Stimulated activated CD4-positive, alpha-beta T cell treated with anti-CD3 and anti-CD28 coated beads, Interleukin-12 subunit alpha, Interleukin-12 subunit beta, amount 100 ng/mL, for 48 hours (primary cell): ENCODE results near the gene SLC26A5.
"Not testable (repeated sequence)": the region's sequence is repeated elsewhere in the genome, so short reads cannot be mapped to it uniquely, and the experiment has no call there.

Source experiments
- DNase-seq, 3 donors: peaks; one replicate each; pipeline ENCODE4 v3.0.0-alpha.2; 2020; ENCODE audit warnings: low read depth in 2 of 3, low spot score in 1 of 3

SLC26A5 gene, protein sequence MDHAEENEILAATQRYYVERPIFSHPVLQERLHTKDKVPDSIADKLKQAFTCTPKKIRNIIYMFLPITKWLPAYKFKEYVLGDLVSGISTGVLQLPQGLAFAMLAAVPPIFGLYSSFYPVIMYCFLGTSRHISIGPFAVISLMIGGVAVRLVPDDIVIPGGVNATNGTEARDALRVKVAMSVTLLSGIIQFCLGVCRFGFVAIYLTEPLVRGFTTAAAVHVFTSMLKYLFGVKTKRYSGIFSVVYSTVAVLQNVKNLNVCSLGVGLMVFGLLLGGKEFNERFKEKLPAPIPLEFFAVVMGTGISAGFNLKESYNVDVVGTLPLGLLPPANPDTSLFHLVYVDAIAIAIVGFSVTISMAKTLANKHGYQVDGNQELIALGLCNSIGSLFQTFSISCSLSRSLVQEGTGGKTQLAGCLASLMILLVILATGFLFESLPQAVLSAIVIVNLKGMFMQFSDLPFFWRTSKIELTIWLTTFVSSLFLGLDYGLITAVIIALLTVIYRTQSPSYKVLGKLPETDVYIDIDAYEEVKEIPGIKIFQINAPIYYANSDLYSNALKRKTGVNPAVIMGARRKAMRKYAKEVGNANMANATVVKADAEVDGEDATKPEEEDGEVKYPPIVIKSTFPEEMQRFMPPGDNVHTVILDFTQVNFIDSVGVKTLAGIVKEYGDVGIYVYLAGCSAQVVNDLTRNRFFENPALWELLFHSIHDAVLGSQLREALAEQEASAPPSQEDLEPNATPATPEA

DNA sequence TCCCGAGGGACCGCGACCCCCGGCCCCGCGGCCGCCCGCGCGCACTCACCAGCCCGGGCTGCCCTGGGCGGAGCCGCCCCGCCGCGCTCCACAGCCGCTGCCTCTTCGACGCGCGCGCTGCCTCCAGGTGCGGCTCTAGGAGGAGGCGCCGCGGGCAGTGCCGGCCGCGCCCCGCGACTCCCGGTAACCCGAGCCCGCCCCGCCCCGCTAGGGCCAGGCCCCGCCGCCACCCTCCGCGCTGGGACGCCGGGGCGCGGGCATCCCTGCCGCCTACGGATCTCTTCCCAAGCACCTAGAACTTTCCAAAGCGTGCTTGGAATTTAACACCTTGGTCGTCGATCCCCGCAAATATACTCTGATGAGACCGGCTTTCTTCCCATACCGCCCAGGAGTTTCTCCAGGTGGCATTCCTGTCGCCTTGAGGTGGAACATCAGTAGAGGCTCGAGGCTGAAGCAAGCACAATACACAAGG lies at the start of gene SLC26A5:
TSS of gene SLC26A5 (minus strand) at position 159 of the 472 bp plus-strand sequence. CDS start 24,693 bp downstream, outside the sequence.
- no peak for DNase-seq

DNA sequence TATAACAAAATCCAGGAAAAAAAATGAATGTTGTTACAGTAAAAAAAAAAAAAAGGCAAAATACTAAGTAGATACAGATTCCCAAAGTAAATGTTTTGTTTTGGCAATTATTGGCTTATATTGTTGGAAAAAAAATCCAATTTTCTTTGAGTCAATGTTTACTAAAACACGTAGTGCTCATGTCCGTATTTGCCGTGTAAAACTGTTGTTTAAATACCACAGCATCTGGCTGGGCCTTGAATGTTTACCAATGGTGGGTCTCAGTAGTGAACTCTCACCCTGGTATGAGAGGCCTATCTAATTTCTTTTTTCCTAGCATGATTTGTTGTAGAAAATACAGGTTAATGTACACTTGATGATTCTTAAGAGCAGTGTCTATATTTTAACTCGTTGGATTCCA lies 41.4 kb upstream of the SLC26A5 start:
- no peak for DNase-seq

DNA sequence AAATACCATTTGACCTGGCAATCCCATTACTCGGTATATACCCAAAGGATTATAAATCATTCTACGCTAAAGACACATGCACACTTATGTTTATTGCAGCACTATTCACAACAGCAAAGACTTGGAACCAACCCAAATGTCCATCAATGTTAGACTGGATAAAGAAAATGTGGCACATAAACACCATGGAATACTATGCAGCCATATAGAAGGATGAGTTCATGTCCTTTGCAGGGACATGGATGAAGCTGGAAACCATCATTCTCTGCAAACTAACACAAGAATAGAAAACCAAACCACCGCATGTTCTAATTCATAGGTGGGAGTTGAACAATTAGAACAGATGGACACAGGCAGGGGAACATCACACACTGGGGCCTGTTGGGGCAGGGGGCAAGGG lies 40.9 kb upstream of the SLC26A5 start:
- not testable (repeated sequence) for DNase-seq

DNA sequence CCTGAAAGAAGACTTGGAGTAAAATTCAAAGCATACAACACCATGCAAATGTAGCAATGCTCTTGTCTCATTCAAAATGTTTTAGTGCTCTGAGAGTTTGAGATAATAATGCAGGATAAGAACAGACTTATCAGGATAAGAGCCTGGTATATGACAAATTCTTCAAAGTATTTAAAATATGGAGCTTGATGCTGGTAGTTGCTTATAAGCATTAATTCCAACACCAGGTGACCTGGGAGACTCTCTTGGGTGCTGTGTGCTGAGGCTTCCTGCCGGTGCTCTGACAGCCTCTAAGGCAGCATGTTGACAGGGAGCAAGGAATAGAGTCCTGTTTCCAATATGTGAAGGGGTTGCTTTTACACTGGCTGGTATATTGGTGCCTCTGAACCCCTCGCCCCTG lies 34.8 kb upstream of the SLC26A5 start:
- no peak for DNase-seq

DNA sequence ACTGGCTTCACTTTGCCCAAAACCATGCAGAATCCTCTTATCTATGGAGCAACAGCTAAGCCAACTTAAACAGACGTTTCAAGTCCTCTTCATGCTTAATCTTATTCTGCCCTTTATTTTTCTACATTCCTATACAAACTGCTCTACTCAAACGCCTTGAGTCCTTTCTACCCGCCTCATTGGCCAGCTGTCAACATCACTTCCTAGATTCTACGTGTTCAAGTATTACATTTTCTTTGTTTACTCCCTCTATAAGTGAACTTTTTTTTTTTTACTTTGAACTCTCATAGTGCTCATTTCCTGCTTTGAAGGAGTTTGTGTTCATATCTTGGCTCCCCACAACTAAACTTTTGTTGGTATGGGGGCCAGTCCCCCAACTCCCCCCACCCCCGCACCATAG lies 28.9 kb upstream of the SLC26A5 start:
- no peak for DNase-seq

DNA sequence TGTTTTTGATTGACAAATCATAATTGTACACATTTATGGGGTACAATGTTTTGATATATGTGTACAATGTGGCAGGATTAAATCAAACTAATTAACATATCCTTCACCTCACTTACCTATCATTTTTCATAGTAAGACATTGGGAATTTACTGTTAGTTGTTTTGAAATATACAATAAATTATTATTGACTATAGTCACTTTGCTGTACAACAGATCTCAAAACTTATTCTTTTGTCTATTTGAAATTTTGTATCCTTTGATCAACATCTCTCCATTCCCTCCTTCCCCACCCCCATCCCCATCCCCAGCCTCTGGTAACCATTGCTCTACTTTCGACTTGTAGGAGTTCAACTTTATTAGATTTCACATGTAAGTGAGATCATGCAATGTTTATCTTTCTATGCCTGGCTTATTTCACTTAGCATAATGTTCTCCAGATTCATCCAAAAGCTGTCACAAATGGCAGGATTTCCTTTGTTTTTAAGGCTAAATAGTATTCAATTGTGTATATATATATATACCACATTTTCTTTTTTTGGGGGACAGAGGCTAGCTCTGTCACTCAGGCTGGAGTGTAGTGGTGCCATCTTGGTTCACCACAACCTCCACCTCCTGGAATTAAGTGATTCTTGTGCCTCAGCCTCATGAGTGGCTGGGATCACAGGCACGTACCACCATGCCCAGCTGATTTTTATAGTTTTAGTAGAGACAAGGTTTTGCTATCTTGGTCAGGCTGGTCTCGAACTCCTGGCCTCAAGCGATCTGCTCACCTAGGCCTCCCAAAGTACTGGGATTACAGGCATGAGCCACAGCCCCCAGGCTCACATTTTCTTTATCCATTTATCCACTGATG lies 23.3 kb upstream of the SLC26A5 start:
- DNase-seq, result no peak

DNA sequence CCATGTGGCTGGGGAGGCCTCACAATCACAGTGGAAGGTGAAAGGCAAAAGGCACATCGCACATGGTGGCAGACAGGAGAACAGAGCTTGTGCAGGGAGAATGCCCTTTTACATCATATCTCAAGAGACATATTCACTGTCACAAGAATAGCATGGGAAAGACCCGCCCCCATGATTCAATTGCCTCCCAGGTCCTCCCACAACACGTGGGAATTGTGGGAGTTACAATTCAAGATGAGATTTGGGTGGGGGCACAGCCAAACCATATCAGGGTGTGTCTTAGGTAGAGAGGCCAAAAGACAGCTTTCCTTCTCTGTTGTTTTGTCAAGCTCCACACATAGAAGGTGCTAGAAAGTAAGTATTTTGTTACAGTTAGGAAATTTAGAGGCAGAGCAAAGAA lies 20.8 kb upstream of the SLC26A5 start:
- DNase-seq, result no peak

DNA sequence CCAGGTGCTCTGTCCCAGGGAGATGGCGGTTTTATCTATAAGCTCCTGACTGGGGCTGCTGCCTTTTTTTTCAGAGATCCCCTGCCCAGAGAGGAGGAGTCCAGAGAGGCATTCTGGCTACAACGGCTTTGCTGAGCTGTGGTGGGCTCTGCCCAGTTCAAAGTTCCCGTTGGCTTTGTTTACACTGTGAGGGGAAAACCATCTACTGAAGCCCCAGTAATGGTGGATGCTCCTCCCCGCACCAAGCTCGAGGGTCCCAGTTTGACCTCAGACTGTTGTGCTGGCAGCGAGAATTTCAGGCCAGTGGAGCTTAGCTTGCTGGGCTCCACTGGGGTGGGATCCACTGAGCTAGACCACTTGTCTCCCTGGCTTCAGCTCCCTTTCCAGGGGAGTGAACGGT lies 16.4 kb upstream of the SLC26A5 start:
- DNase-seq, result no peak

DNA sequence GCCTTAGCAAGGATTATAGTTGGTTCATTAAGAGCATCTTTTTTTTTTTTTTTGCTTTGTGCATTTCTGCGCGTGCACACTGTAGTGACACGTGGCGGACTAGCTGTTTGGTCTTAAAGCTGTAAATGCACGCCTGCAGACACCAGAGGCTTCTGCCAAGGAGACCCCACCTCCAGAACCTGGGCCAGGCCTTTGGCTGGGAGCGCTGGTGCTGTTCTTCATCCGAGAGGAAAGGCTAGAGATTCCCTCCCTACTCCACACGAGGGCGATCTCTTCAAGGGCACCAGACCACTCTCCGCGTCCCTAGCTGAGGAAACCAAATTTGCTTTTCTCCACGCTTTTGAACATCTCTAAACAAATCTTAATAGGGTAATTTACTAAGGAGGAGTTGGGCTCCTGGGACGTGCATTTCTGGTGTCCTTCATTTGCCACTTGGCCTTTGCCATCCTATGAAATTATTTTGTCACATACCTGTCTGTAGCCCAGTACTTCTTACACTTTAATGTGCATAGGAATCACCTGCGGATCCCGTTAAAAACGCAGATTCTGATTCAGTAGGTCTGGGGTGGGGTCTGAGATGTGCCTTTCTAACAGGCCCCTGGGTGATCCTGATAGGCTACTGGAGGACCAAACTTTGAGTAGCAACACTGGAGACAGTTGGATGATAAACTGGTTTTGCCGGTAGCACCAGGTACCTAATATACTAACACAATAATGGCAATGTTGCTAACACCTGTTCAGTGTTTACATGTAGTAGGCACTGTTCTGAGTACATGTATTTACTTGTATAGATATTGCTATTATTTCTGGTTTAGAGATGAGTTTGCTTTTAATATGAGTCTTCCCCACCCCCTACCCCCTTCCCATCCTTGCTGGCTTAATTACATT lies 1.3 kb upstream of the SLC26A5 start:
- DNase-seq, result peak in 2 of 3 donors; percentile 9 to 19

DNA sequence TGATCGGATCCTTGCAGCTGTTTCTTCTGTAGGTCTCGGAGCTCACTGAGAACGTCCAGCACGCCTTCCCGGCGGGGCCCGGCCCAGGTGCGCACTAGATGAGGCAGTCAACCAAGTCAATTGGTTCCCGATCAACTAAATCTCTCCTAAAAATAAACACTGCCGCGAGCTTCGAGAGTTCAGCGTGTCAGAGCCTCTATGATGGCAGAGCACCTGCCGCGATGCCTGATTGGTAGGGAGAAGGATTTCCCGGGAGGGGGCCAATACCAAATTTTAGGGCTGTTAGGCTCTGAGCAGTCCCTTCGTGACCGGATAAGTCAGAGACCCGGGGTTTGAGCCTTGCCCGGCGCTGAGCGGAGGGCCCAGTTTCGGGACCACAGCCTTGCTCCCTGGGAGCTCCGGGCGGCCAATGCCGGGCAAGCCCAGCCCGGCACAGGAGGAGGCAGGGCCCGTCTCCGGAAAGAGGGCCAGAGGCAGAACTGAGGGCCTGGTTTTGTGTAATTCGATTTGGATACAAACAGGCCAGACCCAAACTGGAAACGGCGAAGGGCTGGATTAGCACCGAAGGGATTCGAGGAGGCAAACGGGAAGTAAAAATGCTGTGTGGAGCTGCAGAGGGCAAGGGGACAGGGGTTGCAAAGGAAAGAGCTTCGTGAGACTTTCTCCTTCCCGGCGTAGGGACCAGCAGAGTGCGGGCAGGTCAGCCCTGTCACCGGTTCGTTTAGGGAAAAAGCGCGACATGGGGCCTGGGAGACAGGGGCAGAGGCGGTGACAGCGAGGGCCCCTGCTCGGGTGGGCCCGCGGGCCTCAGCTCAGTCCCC lies 569 bp downstream of the SLC26A5 start:
- no peak for DNase-seq

DNA sequence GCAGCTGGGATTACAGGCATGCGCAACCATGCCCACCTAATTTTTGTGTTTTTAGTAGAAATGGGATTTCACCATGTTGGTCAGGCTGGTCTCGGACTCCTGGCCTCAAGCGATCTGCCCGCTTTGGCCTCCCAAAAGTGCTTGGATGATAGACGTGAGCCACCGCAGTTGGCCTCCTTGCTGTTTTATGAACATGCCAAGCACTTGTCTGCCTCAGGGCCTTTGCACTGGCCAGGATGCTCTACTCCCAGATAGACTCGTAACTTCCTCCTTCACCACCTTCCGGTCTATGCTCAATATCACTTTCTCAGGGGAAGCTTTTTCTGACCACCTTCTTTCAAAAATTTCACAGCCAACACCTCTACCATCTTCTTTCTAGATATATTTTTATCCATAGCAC lies 6.3 kb downstream of the SLC26A5 start:
- DNase-seq, result no peak

DNA sequence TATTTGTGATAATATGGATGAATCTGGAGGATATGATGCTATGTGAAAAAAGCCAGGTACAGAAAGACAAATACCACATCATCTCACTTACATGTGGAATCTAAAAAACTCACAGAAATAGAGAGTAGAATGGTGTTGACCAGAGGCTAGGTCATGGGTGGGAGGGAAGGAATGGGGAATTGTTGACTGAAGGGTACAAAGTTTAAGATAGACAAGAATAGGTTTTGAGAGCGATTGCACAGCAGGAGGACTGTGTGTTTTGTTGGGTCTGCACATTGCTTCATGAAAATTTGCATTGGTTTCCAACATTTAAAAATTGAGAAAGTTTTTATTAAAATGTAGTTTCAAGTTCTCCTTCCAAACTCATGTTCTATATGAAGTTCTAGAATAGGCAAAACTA lies 8.4 kb downstream of the SLC26A5 start:
- no peak for DNase-seq

DNA sequence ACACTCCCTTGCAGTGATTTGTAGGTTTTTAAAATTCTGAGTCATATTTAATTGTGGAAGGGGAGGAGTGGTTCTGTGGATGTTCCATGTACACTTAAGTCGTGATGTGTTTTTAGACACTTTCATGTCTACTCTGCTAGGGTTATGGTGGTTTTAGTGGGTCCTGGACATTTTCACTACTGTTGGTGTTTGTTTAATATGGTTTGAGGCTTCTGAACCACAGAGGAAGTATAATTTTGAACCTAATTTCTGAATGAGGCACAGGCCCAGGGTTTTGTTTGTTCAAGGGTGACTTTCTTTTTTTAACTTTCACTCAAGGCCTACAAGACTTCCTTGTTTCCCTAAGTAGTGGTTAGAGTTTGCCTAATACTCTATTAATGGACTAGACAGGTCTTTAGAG lies 13.3 kb downstream of the SLC26A5 start:
- no peak for DNase-seq

DNA sequence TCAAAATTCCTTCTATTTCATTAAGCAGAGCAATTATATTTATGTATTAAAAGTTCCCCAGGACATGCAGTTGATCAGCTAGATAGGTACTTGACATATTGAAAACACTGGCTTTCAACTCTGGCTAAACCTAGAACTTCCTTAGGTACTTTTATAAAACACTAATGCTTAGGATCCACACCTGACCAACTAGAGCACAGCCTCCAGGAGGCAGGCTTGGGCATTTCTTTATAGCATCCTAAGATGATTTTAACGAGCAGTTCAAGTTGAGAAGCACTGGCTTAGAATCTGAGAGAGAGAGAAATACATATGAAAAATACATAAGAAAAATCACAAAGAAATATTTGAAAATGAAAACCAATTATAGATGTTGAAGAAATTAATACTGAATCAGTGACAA lies 20.8 kb downstream of the SLC26A5 start:
- DNase-seq, result no peak

DNA sequence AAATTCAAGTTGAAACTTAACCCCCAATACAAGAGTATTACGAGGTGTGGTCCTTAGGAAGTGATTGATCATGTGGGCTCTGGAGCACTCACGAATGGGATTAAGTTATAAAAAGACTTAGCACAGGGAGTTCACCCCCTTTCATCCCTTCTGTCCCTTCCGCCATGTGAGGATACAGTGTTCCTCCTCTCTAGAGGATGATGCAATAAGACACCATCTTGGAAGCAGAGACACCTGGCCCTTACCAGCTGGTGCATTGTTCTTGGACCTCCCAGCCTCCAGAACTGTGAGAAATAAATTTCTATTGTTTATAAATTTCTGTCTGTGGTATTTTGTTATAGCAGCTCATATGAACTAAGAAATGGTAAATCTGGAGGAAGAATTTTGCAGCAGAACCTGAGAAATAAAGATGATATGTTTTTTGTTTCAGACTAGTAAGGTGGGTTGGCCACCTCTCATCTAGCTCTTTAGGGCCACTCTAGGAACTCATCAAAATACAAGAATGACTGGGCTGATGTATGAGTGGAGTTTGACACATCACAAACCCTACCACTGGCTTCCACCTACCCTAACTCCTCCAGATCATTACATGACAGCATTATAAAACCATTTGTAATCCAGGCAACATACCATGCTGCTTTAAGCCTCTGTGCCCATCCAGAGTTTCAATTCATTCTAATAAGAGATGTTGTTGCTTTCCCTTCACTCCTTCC lies 22.4 kb downstream of the SLC26A5 start:
- no peak for DNase-seq

DNA sequence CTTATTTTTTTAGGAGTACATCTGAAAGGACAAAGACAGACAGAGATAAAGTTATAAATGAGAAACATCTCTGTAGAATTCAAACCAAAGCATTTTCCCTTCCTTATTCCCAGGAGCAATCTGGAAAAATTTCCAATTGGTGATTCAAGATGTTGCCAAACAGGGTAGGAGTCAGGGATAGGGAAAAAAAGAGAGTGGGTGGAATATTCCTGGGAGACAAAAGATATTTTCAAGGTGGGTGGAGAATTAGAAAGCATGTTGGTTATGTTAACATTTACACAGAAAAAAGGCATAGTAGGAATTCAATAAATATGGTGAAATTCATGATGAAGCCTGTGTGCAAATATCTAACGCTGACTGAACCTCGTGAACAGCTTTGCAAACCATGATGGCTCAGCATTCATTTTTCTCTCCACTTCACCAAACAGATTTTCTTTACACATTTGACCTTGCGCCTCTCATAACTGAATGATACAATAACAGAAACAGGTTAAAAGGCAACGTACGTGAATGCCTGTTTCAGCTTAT lies 25.1 kb downstream of the SLC26A5 start:
- no peak for DNase-seq

DNA sequence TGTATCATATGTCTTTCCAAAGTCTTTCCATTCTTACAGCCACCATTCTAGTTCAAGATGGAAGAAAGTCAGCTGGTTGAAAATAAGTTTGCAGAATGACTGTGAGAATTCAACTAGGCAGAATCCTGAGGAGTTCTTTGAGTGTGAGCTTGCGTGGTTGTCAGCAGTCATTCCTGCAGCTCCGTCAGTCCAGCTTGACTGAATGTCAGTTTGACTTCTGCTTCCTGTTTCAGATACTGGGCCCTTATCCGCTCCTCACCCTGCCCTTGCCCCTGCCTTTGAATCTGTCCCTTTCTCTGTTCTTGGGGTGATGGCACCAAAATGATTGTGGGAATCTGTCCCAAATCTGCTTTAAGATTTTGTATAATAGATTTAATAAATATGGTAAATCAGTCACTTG lies 27.8 kb downstream of the SLC26A5 start:
- no peak for DNase-seq

DNA sequence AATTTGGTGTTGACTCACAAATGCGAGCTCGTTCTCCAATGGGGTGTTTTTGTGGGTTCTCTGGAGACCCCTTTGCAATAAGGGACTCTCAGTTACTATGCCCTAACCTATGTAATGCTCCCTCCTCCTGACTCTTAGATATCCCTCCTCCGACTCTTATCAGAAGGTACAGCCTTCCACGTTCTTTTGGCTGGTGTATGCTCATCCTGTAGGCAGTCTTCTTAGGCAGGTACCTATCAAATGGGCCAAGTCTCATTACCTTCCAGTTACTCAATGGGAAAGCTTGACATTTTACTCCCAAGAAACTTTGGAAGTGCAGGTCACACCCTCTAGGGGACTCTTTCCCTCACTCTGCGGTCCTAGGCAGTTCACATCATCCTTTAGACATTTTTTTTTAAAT lies 32.6 kb downstream of the SLC26A5 start:
- DNase-seq, result no peak

DNA sequence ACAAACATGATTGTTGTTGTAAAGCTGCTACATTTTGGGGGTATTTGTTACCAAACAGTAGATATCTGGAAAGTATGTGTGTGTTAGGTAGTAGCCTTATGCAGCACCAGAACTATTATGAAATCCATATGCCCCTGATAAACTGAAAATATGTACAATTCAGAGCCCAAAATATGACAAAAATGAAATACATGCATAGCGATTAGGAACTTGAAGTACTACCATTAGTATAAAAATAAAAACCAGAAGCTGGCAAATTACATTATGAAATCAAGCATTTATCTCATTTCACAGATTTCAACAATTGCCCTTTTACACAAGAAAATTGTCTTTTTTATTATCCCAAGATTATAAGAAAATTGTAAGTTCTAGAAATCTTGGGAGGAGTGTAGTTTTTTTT lies 33.9 kb downstream of the SLC26A5 start:
- DNase-seq, result no peak
